Skeletal muscle tissue (tissue), 4 donors: ENCODE measurements around the gene PAAF1. TPM values are rescaled to one million over a fixed set of nuclear protein-coding genes. Genes with fewer than 3 reads are reported as not detected.

ENCODE experiments used
- H3K27ac ChIP-seq: one replicate; pipeline ENCODE4 v1.7.0; 2013; ENCODE audit warnings: mild to moderate bottlenecking, low read depth, low read length, inconsistent platforms
- H3K27me3 ChIP-seq, 3 donors: one replicate each; pipeline ENCODE4 v1.7.0; 2013; ENCODE audit warnings: low read length in 3 of 3; ENCODE audit not compliant: control insufficient read depth in 3 of 3, insufficient read depth in 3 of 3
- H3K36me3 ChIP-seq, 3 donors: one replicate each; pipeline ENCODE4 v1.7.0; 2013; ENCODE audit warnings: low read length in 3 of 3; ENCODE audit not compliant: control insufficient read depth in 3 of 3, insufficient read depth in 3 of 3
- H3K4me1 ChIP-seq, 3 donors: one replicate each; pipeline ENCODE4 v1.7.0; 2013; ENCODE audit warnings: low read length in 3 of 3, mild to moderate bottlenecking in 3 of 3; ENCODE audit not compliant: control insufficient read depth in 3 of 3, insufficient read depth in 3 of 3
- H3K4me3 ChIP-seq, 3 donors: one replicate each; pipeline ENCODE4 v1.7.0; 2013; ENCODE audit warnings: low read length in 3 of 3
- H3K9ac ChIP-seq, 3 donors: one replicate each; pipeline ENCODE4 v1.7.0; 2013; ENCODE audit warnings: low read length in 3 of 3, mild to moderate bottlenecking in 3 of 3, moderate library complexity in 2 of 3, low read depth in 1 of 3
- H3K9me3 ChIP-seq, 3 donors: one replicate each; pipeline ENCODE4 v1.7.0; 2013; ENCODE audit warnings: low read length in 3 of 3; ENCODE audit not compliant: control insufficient read depth in 3 of 3
- total RNA-seq: library from RNA; depleted of rRNA; stranded (reverse); fragments of >200 nt; gene quantifications from one replicate; pipeline ENCODE4 v1.2.3, GENCODE V29; 2014
- donor health status: Osteomylitis.

PAAF1 gene
- total RNA-seq, 1 donor from 2014 or later = 17.2 TPM

DNA sequence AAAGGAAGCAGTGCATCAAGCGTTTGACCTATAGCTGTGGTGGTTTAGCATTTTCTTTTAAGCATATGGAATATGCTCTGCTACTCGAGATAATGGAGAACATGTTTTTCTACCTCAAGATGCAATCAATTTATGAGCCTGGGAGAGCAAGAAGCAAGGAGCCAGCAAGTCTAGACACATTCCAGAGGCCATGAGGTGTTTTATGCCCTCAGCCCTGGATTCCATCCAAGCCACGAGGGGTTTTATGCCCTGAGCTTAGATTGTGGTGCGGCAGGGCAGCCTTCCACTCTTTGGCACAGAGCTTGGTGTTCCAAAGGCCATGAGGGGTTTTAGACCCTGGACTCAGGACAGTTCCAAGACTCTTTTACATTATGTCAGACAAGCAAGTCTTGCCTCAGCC is 62.3 kb downstream of the PAAF1 start:
- Histone ChIP-seq H3K27me3 (no peaks in the 10 kb centered on the region), H3K9me3 (no peaks in the 10 kb centered on the region), H3K4me3 (no peak overlapping the region), H3K27ac (no peak overlapping the region), H3K4me1 (no peaks in the 10 kb centered on the region), H3K9ac (no peak overlapping the region), H3K36me3 (peaks cover 0 to 3% (median 3%) of the 10 kb centered on the region in 3 donors)

DNA sequence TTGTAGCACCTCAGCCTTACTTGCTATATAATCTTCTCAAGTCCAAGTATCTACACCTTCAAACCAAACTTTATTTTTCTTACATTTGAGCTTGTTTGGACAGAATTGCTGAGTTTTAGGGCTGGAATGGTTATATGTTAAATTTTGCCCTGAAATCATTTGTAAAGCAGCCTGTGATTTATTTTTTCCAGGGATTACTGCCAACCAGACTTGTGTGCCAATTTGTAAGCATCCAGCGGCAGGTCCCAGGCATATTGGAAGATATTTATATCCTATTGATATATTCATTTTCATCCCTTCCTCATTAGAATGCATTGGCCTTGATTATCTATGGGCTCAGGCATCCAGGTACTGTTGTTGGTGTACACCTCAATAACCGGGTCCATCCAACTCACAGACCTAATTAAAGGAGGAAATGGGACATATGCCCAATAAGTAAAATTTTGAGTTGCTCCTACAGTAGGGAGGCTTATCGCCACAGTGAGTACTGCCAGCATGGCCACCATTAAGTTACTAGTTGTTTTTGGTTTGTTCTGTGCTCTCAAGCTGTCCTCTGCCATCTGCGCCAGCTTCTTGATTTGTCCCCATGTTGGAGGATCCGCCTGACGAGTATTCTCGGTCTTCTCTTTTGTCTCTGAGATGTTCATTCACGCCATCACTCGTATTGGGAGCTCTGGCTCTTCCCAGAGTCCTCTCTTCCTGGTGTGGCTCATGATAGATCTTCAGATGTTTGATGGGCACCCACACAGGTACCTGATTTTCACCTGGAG is 64.2 kb downstream of the PAAF1 start:
- Histone ChIP-seq H3K27me3 (no peaks in the 10 kb centered on the region), H3K9ac (no peak overlapping the region), H3K9me3 (no peaks in the 10 kb centered on the region), H3K4me3 (no peak overlapping the region), H3K36me3 (no peaks in the 10 kb centered on the region), H3K27ac (no peak overlapping the region), H3K4me1 (no peaks in the 10 kb centered on the region)

DNA sequence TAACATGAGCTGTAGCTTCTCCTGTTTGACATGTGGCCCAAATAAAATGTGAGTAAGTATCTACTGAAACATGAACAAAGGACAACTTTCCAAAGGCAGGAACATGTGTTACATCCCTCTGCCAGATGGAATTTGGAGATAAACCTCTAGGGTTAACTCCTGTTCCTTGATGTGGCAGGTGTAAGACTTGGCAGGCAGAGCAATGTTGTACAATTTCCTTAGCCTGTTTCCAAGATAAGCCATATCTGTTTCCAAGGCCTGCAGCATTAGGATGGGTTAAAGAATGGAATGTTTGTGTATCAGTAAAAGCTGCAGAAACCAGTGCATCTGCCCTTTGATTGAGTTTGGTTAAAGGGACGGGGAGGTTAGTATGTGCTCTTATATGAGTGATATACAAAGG is 65.2 kb downstream of the PAAF1 start:
- Histone ChIP-seq H3K4me1 (no peaks in the 10 kb centered on the region), H3K36me3 (no peaks in the 10 kb centered on the region), H3K9ac (no peak overlapping the region), H3K27me3 (no peaks in the 10 kb centered on the region), H3K9me3 (no peaks in the 10 kb centered on the region), H3K27ac (no peak overlapping the region), H3K4me3 (no peak overlapping the region)

DNA sequence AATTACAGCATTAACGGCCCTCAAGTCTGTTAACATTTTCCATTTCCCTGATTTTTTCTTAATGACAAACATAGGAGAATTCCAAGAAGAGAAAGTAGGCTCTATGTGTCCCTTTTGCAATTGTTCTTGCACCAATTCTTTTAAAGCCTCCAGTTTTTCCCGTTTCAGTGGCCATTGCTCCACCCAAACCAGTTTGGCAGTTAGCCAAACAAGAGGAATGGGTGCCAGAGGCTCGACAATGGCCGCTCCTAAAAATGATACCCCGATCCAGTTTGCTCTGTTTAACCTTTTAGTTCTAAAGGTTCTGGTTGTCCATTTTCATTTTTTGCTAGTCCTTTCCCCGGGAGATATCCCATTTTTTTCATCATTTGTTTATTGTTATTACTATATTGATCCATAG is 67.3 kb downstream of the PAAF1 start:
- Histone ChIP-seq H3K4me3 (no peak overlapping the region), H3K9me3 (no peaks in the 10 kb centered on the region), H3K27me3 (no peaks in the 10 kb centered on the region), H3K27ac (no peak overlapping the region), H3K4me1 (no peaks in the 10 kb centered on the region), H3K9ac (no peak overlapping the region), H3K36me3 (no peaks in the 10 kb centered on the region)

DNA sequence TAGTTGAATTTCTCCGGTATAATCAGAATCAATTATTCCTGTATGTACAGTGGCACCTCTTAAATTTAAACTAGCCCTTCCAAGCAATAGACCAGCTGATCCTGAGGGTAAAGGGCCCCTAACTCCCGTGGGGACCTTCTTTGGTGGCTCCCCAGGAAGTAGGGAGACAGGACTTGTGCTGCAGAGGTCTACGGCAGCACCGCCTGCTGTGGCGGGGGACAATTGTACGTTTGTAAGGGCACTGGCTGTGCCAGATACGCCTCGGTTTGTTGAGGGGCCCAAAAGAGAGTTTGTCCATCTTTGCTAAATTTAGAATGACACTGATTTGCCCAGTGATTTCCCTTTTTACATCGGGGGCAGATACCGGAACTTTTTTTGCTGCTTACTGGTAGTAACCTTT is 68.1 kb downstream of the PAAF1 start:
- H3K9ac ChIP-seq = no peak overlapping the region
- H3K9me3 ChIP-seq = no peaks in the 10 kb centered on the region
- no peak overlapping the region for H3K27ac ChIP-seq
- no peaks in the 10 kb centered on the region for H3K27me3 ChIP-seq
- H3K36me3 ChIP-seq = no peaks in the 10 kb centered on the region
- no peaks in the 10 kb centered on the region for H3K4me1 ChIP-seq
- H3K4me3 ChIP-seq = no peak overlapping the region

DNA sequence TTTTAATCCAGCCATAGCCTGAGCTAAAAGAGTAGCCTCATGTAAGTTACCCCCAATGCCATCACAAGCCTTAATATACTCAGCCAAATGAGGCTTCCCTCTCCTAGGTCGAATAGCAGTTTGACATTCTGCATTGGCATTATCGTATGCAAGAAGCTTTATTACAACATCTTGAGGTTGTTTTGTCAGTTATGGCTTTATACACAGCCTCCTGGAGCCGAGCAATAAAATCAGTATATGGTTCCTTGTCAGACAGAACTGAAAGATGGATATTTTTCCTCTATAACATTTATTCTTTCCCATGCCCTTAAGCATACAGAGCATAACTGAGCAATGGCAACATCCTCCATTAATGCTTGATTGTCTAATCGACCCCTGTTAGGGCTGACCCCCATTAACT is 68.6 kb downstream of the PAAF1 start:
- no peaks in the 10 kb centered on the region for H3K9me3 ChIP-seq
- no peaks in the 10 kb centered on the region for H3K36me3 ChIP-seq
- H3K4me3 ChIP-seq = no peak overlapping the region
- no peaks in the 10 kb centered on the region for H3K27me3 ChIP-seq
- H3K9ac ChIP-seq = no peak overlapping the region
- no peaks in the 10 kb centered on the region for H3K4me1 ChIP-seq
- H3K27ac ChIP-seq = no peak overlapping the region

DNA sequence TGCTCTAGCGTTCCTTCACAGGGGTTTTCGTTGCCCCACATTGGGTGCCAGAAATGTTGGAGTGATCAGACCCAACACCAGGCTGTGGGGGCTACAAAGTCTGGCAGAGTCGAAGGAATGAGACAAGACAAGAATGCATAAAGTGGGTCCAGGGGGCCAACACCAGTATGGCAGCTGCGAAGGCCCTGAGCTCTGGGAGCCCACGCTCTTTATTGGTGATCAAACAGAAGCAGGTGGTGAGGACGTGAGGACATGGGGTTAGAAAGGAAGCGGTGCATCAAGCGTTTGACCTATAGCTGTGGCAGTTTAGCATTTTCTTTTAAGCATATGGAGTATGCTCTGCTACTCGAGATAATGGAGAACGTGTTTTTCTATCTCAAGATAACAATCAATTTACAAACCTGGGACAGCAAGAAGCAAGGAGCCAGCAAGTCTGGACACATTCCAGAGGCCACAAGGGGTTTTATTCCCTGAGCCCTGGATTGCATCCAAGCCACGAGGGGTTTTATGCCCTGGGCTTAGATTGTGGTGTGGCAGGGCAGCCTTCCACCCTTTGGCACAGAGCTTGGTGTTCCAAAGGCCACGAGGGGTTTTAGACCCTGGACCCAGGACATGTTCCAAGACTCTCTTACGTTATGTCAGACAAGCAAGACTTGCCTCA is 70.1 kb downstream of the PAAF1 start:
- Histone ChIP-seq H3K4me3 (no peak overlapping the region), H3K27me3 (no peaks in the 10 kb centered on the region), H3K9ac (no peak overlapping the region), H3K36me3 (no peaks in the 10 kb centered on the region), H3K9me3 (no peaks in the 10 kb centered on the region), H3K4me1 (no peaks in the 10 kb centered on the region), H3K27ac (no peak overlapping the region)

DNA sequence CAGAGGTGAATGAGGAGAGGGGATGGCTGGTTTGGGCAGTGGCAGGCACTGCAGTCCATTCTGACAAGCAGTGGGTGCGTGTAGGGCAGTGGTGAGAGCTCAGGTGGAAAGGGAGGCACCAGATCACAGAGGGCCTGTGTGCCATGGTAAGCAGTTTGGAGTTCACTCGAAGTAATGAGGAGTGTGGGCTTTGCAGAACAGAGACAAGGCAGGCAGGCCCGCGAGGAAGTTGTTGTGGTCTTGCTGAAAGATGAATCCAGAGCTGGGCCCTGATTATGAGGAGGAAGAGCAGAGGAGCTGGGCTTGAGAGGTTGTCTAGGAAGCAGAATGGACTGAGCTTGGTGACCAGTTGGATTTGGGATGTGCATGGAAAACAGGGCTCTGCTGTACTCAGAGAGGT is 72.4 kb downstream of the PAAF1 start:
- Histone ChIP-seq H3K36me3 (no peaks in the 10 kb centered on the region), H3K9ac (no peak overlapping the region), H3K9me3 (no peaks in the 10 kb centered on the region), H3K27ac (no peak overlapping the region), H3K4me3 (no peak overlapping the region), H3K4me1 (no peaks in the 10 kb centered on the region), H3K27me3 (no peaks in the 10 kb centered on the region)

DNA sequence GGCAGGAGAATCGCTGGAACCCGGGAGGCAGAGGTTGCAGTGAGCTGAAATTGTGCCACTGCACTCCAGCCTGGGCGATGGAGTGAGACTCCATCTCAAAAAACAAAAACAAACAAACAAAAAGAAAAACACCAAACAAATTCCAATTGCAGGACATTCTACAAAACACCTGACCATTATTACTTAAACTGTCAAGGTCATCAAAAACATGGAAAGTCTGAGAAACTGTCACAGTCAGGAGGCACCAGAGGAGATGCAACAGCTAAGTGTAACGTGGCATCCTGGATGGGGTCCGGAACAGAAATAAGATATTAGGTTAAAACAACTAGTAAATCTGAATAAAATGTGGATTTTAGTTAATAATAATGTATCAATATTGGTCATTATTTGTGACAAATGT is 73.1 kb downstream of the PAAF1 start:
- Histone ChIP-seq H3K36me3 (no peaks in the 10 kb centered on the region), H3K27ac (no peak overlapping the region), H3K4me1 (no peaks in the 10 kb centered on the region), H3K9ac (no peak overlapping the region), H3K27me3 (no peaks in the 10 kb centered on the region), H3K4me3 (no peak overlapping the region), H3K9me3 (no peaks in the 10 kb centered on the region)

DNA sequence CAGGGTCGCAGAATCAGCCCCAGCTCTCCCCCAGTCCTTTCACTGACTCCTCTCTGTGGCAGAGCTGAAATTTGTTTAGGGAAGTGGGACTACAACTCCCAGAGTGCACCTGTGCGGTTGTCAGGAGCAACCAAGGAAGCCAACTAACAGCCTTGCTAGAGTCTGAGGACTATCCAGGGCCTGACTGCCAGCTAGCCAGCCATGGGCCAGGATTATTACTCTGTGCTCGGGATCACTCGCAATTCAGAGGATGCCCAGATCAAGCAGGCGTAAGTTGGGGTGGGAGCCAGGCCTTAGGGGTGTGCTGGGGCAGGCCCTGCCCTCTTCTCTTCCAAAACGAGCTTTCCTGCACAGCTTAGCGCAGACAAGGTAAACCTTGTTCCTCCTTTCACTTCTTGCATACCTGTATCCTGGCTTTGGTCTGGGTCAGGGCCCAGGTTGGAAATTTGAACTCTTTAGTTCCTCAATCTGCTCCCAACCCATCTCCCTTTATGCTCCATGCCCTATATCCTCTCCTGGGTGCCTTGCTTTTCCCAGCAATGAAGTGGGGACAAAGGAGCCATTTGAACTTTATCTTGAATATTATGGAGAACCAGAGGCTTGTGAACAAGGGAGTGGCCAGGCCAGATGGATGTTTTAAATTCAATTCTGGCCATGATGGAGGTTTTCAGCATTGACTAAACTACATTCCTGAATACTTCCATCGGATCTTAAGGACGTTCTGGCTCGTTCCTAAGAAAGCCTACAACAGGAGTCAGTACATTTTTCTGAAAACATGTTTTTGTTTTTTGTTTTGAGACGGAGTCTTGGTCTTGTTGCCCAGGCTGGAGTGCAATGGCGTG is 74.3 kb downstream of the PAAF1 start, which contains the start of gene DNAJB13:
Gene DNAJB13 (plus strand): TSS at position 158 of the 842 bp plus-strand sequence. CDS start 44 bp downstream, at position 202.
- H3K9ac ChIP-seq = no peak within 1 kb of the TSS
- H3K9me3 ChIP-seq = no peaks in the 10 kb centered on the region
- H3K4me1 ChIP-seq = no peaks in the 10 kb centered on the region
- no peak within 1 kb of the TSS for H3K27ac ChIP-seq
- H3K36me3 ChIP-seq = no peaks in the 10 kb centered on the region
- no peak within 1 kb of the TSS for H3K4me3 ChIP-seq
- peaks cover 0 to under 1% (median 0%) of the 10 kb centered on the region in 3 donors for H3K27me3 ChIP-seq
